ENCODE measurements around the gene PRICKLE4. TPM values are rescaled to one million over a fixed set of nuclear protein-coding genes. Genes with fewer than 3 reads are reported as not detected.
A peak's percentile ranks its signal among the peaks of the same experiment; 100 is the strongest.

PRICKLE4 gene
- total and polyA plus RNA-seq, 2 of the 13 experiments (the other 11 are each of a cell fraction or from before 2014, with no cell fraction given): 0.92 to 1.2 TPM

DNA sequence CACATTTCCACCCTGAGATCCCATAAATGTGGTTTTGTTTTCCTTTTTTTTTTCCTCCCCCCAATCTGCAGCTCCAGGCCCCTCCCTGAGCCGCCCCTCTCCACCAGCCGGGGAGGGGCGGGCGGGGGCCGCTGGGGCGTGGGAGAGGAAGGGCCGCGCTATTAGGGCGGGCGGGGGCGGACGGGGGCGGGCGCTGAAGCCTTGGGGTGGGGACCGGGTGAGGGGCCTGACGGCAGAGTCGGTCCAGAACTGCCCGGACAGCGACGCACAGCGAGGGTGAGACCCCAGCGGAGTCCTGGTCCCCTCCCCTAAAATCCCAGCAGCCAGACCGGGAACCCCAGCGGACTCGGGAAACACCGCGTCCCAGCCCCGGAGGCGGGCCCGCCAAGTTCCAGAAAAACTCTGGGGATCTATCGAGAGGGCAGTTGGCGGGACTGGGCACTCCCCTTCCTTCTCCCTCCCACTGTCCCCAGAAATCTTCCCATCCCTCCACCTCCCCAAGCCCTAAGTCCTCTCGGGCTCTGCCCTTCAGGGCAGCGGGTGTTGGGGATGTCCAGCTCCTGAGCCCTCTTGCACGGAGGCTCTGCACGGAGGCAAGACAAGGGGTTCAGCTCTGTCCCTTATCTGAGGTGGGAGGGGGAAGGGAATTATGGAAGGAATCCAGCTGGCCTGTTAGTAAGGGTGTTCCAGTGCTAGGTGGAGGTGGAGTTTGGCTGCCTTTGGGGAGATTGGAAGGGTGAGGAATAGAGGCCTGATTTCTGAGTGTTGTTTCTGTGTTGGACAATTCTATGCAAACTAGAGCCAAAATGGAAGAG, at the start of gene PRICKLE4 (continued):
- TF ChIP-seq ZFP62 (CRISPR knock-in tag; IDR thresholded peaks at IDR 0.05): no peak
- no peak for TF ChIP-seq MAFK (conservative IDR thresholded peaks at IDR 0.05 in 1 of 2, IDR thresholded peaks at IDR 0.05 in 1 of 2; ENCODE audit: low read length in 2 of 2)
- no peak for TF ChIP-seq HOXA7 (CRISPR knock-in tag; IDR thresholded peaks at IDR 0.05)
- 0 out of 2 replicates have a peak, but pooled peaks have one; percentile 13 for TF ChIP-seq ZNF251 (CRISPR knock-in tag; IDR thresholded peaks at IDR 0.05)
- no peak for TF ChIP-seq ZNF101 (CRISPR knock-in tag; IDR thresholded peaks at IDR 0.05; ENCODE audit: borderline replicate concordance, low read depth)
- TF ChIP-seq KDM5B (CRISPR knock-in tag; IDR thresholded peaks at IDR 0.05; ENCODE audit: borderline replicate concordance): peak; percentile 13; the same call in 1 of the 2 replicates
- TF ChIP-seq ZNF614 (CRISPR knock-in tag; IDR thresholded peaks at IDR 0.05; ENCODE audit: borderline replicate concordance): no peak
- TF ChIP-seq, protein P1, sequence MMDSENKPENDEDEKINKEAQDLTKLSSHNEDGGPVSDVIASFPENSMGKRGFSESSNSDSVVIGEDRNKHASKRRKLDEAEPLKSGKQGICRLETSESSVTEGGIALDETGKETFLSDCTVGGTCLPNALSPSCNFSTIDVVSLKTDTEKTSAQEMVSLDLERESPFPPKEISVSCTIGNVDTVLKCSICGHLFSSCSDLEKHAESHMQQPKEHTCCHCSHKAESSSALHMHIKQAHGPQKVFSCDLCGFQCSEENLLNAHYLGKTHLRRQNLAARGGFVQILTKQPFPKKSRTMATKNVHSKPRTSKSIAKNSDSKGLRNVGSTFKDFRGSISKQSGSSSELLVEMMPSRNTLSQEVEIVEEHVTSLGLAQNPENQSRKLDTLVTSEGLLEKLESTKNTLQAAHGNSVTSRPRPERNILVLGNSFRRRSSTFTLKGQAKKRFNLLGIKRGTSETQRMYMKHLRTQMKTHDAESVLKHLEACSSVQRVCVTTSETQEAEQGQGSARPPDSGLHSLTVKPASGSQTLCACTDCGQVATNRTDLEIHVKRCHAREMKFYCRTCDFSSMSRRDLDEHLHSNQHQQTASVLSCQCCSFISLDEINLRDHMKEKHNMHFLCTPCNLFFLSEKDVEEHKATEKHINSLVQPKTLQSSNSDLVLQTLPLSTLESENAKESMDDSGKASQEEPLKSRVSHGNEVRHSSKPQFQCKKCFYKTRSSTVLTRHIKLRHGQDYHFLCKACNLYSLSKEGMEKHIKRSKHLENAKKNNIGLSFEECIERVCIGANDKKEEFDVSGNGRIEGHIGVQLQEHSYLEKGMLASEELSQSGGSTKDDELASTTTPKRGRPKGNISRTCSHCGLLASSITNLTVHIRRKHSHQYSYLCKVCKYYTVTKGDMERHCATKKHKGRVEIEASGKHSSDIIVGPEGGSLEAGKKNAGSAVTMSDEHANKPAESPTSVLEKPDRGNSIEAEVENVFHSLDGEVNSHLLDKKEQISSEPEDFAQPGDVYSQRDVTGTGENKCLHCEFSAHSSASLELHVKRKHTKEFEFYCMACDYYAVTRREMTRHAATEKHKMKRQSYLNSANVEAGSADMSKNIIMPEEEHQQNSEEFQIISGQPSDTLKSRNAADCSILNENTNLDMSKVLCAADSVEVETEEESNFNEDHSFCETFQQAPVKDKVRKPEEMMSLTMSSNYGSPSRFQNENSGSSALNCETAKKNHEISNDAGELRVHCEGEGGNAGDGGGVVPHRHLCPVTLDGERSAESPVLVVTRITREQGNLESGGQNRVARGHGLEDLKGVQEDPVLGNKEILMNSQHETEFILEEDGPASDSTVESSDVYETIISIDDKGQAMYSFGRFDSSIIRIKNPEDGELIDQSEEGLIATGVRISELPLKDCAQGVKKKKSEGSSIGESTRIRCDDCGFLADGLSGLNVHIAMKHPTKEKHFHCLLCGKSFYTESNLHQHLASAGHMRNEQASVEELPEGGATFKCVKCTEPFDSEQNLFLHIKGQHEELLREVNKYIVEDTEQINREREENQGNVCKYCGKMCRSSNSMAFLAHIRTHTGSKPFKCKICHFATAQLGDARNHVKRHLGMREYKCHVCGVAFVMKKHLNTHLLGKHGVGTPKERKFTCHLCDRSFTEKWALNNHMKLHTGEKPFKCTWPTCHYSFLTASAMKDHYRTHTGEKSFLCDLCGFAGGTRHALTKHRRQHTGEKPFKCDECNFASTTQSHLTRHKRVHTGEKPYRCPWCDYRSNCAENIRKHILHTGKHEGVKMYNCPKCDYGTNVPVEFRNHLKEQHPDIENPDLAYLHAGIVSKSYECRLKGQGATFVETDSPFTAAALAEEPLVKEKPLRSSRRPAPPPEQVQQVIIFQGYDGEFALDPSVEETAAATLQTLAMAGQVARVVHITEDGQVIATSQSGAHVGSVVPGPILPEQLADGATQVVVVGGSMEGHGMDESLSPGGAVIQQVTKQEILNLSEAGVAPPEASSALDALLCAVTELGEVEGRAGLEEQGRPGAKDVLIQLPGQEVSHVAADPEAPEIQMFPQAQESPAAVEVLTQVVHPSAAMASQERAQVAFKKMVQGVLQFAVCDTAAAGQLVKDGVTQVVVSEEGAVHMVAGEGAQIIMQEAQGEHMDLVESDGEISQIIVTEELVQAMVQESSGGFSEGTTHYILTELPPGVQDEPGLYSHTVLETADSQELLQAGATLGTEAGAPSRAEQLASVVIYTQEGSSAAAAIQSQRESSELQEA (CRISPR knock-in tag; IDR thresholded peaks at IDR 0.05; ENCODE audit: not compliant biosample characterization): peak; percentile 42
- 0 out of 2 replicates have a peak, but pooled peaks have one; percentile 32 for TF ChIP-seq ZFY (CRISPR knock-in tag; IDR thresholded peaks at IDR 0.05)

Measured in HepG2 (cell line).